Measurements from ENCODE around the gene AHSP. TPM values are rescaled to one million over a fixed set of nuclear protein-coding genes. Genes with fewer than 3 reads are reported as not detected.

The AHSP gene
- total RNA-seq, 1 experiment from 2014 or later, result not detected

DNA sequence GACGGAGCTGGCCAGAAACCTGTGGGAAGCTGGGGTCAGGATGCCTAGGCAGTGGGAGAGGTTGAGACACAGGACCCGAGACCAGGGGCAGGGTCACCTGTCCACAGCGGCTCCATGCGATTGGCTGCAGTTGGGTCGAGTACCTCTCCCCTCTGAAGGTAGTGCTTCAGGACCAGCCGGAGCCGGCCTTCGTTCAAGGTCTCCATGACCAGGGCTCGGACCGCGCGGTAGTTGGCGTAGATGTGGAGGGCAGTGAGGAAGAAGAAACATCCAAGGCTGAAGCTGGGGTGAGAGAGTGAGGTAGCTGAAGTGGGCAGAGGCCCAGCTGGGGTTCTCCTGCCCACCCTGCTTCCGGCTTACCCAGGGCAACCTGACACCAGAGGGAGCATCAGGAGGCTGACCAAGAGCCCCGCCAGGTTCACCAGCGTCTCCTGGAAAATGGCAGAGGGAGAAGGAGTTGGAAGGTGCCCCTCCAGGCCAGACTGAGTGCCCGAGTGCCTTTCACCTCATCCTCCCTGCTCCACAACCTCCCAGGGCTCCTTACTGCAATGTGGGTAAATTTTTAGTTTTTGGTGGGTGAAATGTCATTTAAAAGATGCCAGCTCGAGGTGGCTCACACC, 34.1 kb upstream of the AHSP start:
- H3K9me2 ChIP-seq (ENCODE audit: insufficient read depth), result no peaks in the 10 kb centered on the region
- no peaks in the 10 kb centered on the region for H3K27me3 ChIP-seq (ENCODE audit: insufficient read depth, low read depth)
- H4K20me1 ChIP-seq (ENCODE audit: insufficient read depth), result no peaks in the 10 kb centered on the region
- intact Hi-C loops (cut with micrococcal nuclease; ENCODE audit: unreplicated experiment), result no loop called here
- DNase-seq, result no peak
- no peaks in the 10 kb centered on the region; the same call in 1 of the 2 replicates for H3F3A ChIP-seq (ENCODE audit: insufficient read depth, low read depth)
- TF ChIP-seq, protein P1, sequence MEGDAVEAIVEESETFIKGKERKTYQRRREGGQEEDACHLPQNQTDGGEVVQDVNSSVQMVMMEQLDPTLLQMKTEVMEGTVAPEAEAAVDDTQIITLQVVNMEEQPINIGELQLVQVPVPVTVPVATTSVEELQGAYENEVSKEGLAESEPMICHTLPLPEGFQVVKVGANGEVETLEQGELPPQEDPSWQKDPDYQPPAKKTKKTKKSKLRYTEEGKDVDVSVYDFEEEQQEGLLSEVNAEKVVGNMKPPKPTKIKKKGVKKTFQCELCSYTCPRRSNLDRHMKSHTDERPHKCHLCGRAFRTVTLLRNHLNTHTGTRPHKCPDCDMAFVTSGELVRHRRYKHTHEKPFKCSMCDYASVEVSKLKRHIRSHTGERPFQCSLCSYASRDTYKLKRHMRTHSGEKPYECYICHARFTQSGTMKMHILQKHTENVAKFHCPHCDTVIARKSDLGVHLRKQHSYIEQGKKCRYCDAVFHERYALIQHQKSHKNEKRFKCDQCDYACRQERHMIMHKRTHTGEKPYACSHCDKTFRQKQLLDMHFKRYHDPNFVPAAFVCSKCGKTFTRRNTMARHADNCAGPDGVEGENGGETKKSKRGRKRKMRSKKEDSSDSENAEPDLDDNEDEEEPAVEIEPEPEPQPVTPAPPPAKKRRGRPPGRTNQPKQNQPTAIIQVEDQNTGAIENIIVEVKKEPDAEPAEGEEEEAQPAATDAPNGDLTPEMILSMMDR (conservative IDR thresholded peaks at IDR 0.05), result no peak
- TF ChIP-seq EZH2 (IDR thresholded peaks at IDR 0.05; ENCODE audit: low read depth), result no peak
- POLR2A ChIA-PET (ENCODE audit: unreplicated experiment), result no interaction called here
- no peaks in the 10 kb centered on the region for H3K36me3 ChIP-seq (ENCODE audit: low read depth)
- CTCF ChIA-PET, result interaction anchor here (0.7 kb wide), 1 partner anchor 365 kb away, joined by 3 read pairs; no protein-coding TSS in a partner anchor
- no TSS peak for BruUV-seq (replicated peaks)
- no peak overlapping the region for H2AFZ ChIP-seq
- no peak overlapping the region for H3K4me2 ChIP-seq
- H3K79me2 ChIP-seq (ENCODE audit: low read depth), result no peaks in the 10 kb centered on the region
- H3K9me3 ChIP-seq (ENCODE audit: insufficient read depth, low read depth), result no peaks in the 10 kb centered on the region
- no peak overlapping the region for H3K4me3 ChIP-seq
- H3K27ac ChIP-seq, result no peak overlapping the region
- no peaks in the 10 kb centered on the region for H3K4me1 ChIP-seq (replicated peaks; ENCODE audit: insufficient read depth)

DNA sequence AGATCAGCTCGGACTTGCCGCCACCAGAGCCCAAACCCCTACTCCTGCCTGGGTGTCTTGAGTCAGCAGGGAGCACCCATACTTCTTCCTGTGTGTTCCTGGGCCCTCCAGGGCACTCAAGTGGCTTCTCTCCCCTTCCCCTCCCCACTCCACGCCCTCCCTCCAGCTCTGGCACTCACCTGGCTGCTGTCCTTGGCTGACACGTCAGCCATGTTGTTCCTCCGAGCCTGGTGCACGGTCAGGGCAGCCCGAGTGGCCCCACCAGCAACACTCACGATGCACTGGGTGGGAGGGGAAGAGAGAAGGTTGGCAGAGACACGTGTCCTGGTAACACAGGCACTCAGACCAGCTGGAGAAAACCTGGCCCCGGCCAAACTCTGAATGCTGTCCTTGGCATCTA, 31.0 kb upstream of the AHSP start:
- Histone ChIP-seq H2AFZ (no peak overlapping the region), H3K79me2 (ENCODE audit: low read depth) (no peaks in the 10 kb centered on the region), H4K20me1 (ENCODE audit: insufficient read depth) (peaks cover 3% of the 10 kb centered on the region; the same call in 1 of the 2 replicates), H3K27ac (no peak overlapping the region), H3K4me2 (no peak overlapping the region), H3F3A (ENCODE audit: insufficient read depth, low read depth) (no peaks in the 10 kb centered on the region), H3K27me3 (ENCODE audit: insufficient read depth, low read depth) (no peaks in the 10 kb centered on the region), H3K4me3 (no peak overlapping the region), H3K9me3 (ENCODE audit: insufficient read depth, low read depth) (no peaks in the 10 kb centered on the region), H3K4me1 (replicated peaks; ENCODE audit: insufficient read depth) (no peaks in the 10 kb centered on the region), H3K9me2 (ENCODE audit: insufficient read depth) (no peaks in the 10 kb centered on the region), H3K36me3 (ENCODE audit: low read depth) (no peaks in the 10 kb centered on the region)
- ChIA-PET CTCF (no interaction called here), POLR2A (ENCODE audit: unreplicated experiment) (no interaction called here)
- intact Hi-C loops (cut with micrococcal nuclease; ENCODE audit: unreplicated experiment), result no loop called here
- DNase-seq, result no peak
- BruUV-seq (replicated peaks), result no TSS peak
- TF ChIP-seq, protein P1 (conservative IDR thresholded peaks at IDR 0.05), result no peak
- TF ChIP-seq EZH2 (IDR thresholded peaks at IDR 0.05; ENCODE audit: low read depth), result no peak

DNA sequence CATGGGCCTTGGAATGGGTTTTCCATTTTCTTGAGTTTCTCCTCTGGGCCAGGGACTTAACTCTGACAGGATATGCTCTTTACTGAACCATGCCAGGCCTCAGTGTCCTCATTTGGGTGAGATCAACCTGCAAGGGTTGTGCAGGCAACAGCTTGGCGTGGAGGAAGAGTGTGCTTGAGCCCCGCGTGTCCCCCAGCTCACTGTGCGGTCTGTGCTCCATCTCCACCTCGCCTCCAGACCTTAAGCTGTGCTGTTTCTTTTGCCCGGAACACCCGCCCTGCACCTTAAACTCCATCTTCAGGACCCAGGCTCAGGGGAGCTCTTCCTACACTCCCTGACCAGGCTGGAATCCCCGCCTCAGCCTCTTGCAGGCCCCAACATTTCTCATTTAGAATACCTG, 29.2 kb upstream of the AHSP start:
- Histone ChIP-seq H3K9me2 (ENCODE audit: insufficient read depth) (no peaks in the 10 kb centered on the region), H3K4me3 (no peak overlapping the region), H3K27me3 (ENCODE audit: insufficient read depth, low read depth) (no peaks in the 10 kb centered on the region), H3K4me2 (no peak overlapping the region), H3K4me1 (replicated peaks; ENCODE audit: insufficient read depth) (no peaks in the 10 kb centered on the region), H3K9me3 (ENCODE audit: insufficient read depth, low read depth) (no peaks in the 10 kb centered on the region), H3F3A (ENCODE audit: insufficient read depth, low read depth) (no peaks in the 10 kb centered on the region), H3K79me2 (ENCODE audit: low read depth) (no peaks in the 10 kb centered on the region), H3K27ac (no peak overlapping the region), H4K20me1 (ENCODE audit: insufficient read depth) (peaks cover 3% of the 10 kb centered on the region; the same call in 1 of the 2 replicates), H2AFZ (no peak overlapping the region), H3K36me3 (ENCODE audit: low read depth) (no peaks in the 10 kb centered on the region)
- no peak for DNase-seq
- BruUV-seq (replicated peaks), result no TSS peak
- TF ChIP-seq EZH2 (IDR thresholded peaks at IDR 0.05; ENCODE audit: low read depth), result no peak
- TF ChIP-seq, protein P1 (conservative IDR thresholded peaks at IDR 0.05), result no peak
- intact Hi-C loops (cut with micrococcal nuclease; ENCODE audit: unreplicated experiment), result no loop called here
- CTCF ChIA-PET, result no interaction called here
- POLR2A ChIA-PET (ENCODE audit: unreplicated experiment), result interaction anchor here (0.6 to 0.7 kb wide), 2 partner anchors 31 to 316 kb away, joined by 3 to 7 read pairs; no protein-coding TSS in a partner anchor

Measured in PC-9 (cell line).